Fibroblast of pulmonary artery (primary cell): ENCODE results near the gene EMP3.

ENCODE experiments used
- DNase-seq: peaks from one replicate; pipeline ENCODE4 v3.0.0-alpha.2; 2010; ENCODE audit warnings: low read depth
- H3K4me3 ChIP-seq: replicated peaks from 2 replicates; pipeline ENCODE4 v1.5.1; 2011; ENCODE audit warnings: low read depth, mild to moderate bottlenecking, control low read depth, low read length, moderate library complexity
- CTCF ChIP-seq: IDR thresholded peaks from 2 replicates; pipeline ENCODE4 v1.5.1; 2011; ENCODE audit warnings: mild to moderate bottlenecking, control low read depth, low read length, inconsistent platforms; ENCODE audit errors: missing control alignments

Gene EMP3

GRCh38 chr19:48348737-48349136 is 23.4 kb downstream of the EMP3 start:
- TF ChIP-seq CTCF: no peak
- H3K4me3 ChIP-seq: no peak overlapping the region
- DNase-seq: no peak

- TF ChIP-seq CTCF: no peak
- H3K4me3 ChIP-seq: no peak overlapping the region
- DNase-seq: no peak
Measured at GRCh38 chr19:48350856-48351255, 25.5 kb downstream of the EMP3 start.

GRCh38 chr19:48351341-48351752 is 26.0 kb downstream of the EMP3 start:
- H3K4me3 ChIP-seq: no peak overlapping the region
- TF ChIP-seq CTCF: peak; percentile 78
- DNase-seq: peak; percentile 65

- no peak for DNase-seq
- no peak for TF ChIP-seq CTCF
- no peak overlapping the region for H3K4me3 ChIP-seq
Measured at GRCh38 chr19:48353677-48354076, 28.3 kb downstream of the EMP3 start.

GRCh38 chr19:48354332-48354992 is 29.1 kb downstream of the EMP3 start:
- TF ChIP-seq CTCF: no peak
- DNase-seq: no peak
- no peak overlapping the region for H3K4me3 ChIP-seq

- no peak for DNase-seq
- no peak for TF ChIP-seq CTCF
- H3K4me3 ChIP-seq: no peak overlapping the region
Measured at GRCh38 chr19:48355365-48355954, 30.1 kb downstream of the EMP3 start.

GRCh38 chr19:48359123-48359522 is 33.8 kb downstream of the EMP3 start:
- no peak for TF ChIP-seq CTCF
- H3K4me3 ChIP-seq: no peak overlapping the region
- DNase-seq: no peak
